ENCODE results near the gene C22orf23.
"Not testable (repeated sequence)": the region's sequence is repeated elsewhere in the genome, so short reads cannot be mapped to it uniquely, and the experiment has no call there.

The C22orf23 gene

DNA sequence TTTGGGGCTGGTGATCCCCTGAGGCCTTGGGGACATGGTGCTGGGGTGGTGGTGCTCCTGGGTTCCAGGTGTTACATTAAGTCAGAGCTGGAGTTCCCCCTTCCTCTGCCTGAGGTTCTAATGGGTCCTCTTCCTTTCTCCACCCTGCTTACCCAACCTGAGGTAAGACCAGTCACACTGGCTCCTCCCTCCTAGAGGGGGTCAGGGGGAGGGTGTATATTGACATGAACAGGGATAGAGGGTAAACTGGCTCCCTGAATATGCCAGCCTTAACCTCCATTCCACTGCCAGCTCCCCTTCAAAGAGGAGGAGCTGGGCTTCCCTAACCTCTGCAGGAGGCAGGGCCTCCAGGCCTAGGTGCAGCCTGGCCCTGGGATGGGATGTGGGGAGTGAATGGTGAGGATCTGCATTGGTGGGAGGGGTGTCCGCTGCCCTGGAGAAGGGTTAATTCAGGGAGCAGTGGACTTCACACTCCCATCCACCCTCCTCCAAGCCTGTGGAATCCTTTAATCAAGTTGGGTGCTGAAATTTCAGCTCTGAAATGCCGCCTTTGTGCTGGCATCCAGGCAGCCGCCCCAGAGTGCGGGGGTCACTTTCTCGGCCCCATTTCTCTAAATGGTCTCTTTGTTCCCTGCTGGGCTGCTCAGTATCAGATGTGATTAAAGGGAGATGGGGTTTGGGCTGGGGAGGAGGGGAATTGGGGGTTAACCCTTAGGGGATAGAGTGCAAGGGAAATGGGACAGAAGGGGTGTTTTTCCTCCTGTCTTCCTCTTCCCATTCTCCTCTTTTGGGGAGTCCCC, 15.3 kb upstream of the C22orf23 start:
- Histone ChIP-seq H3K27ac (ENCODE audit: low read depth, low read length, severe bottlenecking) (peak overlapping the region; percentile 45), H3K9me3 (ENCODE audit: control insufficient read depth, low read length) (no peaks in the 10 kb centered on the region), H3K36me3 (ENCODE audit: control insufficient read depth, insufficient read depth, low read length) (peaks cover 45% of the 10 kb centered on the region), H3K4me1 (ENCODE audit: control insufficient read depth, insufficient read depth, low read length, poor library complexity, severe bottlenecking) (peaks cover 25% of the 10 kb centered on the region), H3K4me3 (ENCODE audit: extremely low read depth, insufficient read depth, low read length, poor library complexity, severe bottlenecking) (no peak overlapping the region)
- WGBS, 2 experiments (ENCODE audit: insufficient coverage in 2 of 2) = 100% methylated on average over 1 of the region's 5 CpGs

DNA sequence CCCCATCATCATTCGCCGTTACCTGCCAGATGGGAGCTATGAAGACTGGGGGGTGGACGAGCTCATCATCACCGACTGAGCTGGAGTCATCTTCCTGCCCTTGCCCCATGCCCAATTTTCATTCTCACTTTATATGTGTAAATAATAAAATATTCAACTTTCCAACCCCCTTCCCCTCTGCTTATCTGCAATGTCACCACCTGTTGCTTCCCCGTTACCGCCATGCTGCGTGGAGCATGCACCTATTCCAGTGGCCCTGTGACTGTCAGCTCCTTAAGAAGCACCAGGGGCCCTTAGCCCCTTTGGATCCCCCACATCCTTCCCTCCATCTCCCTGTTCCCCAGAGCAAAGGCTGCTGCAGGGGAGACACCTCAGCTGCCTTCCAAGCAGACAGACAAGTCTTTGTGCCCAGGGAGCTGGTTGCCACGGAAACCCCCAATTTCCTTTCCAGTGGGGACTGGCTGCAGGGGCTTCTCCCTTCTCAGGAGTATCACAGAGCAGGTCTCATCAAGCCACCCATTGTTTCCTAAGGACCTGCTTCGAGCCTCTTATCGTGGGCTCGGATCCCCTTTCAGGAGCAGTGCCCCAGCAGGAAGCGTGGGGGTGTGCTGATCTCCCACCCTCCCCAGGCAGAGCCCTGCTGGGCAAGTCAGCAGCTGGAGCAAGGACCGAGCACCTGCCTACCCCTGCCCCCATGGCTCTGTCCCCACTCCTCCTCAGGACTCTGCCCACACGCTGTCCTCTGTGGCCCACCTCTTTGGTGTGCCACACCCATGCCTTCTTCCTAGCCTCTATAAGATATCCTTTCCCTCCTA, 14.4 kb upstream of the C22orf23 start:
- H3K4me3 ChIP-seq (ENCODE audit: extremely low read depth, insufficient read depth, low read length, poor library complexity, severe bottlenecking) = no peak overlapping the region
- 71 to 81% methylated on average over 9 to 10 of the region's 14 CpGs for WGBS, 2 experiments (ENCODE audit: insufficient coverage in 2 of 2)
- peaks cover 52% of the 10 kb centered on the region for H3K36me3 ChIP-seq (ENCODE audit: control insufficient read depth, insufficient read depth, low read length)

DNA sequence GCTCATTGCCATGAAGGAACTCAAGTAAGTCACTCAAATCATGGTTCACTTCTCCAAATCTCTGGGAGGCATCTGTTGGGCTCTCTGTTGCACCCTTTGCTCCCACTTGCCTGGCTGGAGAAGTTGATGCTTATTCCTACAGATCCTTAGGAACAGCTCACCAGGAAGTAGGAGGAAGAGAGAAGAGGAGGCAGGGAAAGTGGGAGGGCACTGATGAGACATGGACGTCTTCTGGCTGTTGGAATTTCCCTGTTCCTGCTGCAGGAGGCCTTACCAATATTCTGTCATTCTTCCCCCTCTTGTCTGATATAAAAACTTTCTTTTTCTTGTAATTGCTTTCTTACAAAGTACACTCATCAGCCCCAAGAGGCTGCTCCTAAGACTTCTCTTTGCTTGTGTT, 13.7 kb upstream of the C22orf23 start:
- H3K4me3 ChIP-seq (ENCODE audit: extremely low read depth, insufficient read depth, low read length, poor library complexity, severe bottlenecking) = no peak overlapping the region
- H3K9me3 ChIP-seq (ENCODE audit: control insufficient read depth, low read length) = no peaks in the 10 kb centered on the region
- H3K27ac ChIP-seq (ENCODE audit: low read depth, low read length, severe bottlenecking) = no peak overlapping the region
- H3K36me3 ChIP-seq (ENCODE audit: control insufficient read depth, insufficient read depth, low read length) = peaks cover 57% of the 10 kb centered on the region
- 70 to 83% methylated on average over 1 of the region's 1 CpG for WGBS, 2 experiments (ENCODE audit: insufficient coverage in 2 of 2)
- peaks cover 25% of the 10 kb centered on the region for H3K4me1 ChIP-seq (ENCODE audit: control insufficient read depth, insufficient read depth, low read length, poor library complexity, severe bottlenecking)

More for the DNA sequence above, 14.4 kb upstream of the C22orf23 start:
- H3K4me1 ChIP-seq (ENCODE audit: control insufficient read depth, insufficient read depth, low read length, poor library complexity, severe bottlenecking) = peaks cover 25% of the 10 kb centered on the region
- no peaks in the 10 kb centered on the region for H3K9me3 ChIP-seq (ENCODE audit: control insufficient read depth, low read length)
- H3K27ac ChIP-seq (ENCODE audit: low read depth, low read length, severe bottlenecking) = peak overlapping the region; percentile 45

DNA sequence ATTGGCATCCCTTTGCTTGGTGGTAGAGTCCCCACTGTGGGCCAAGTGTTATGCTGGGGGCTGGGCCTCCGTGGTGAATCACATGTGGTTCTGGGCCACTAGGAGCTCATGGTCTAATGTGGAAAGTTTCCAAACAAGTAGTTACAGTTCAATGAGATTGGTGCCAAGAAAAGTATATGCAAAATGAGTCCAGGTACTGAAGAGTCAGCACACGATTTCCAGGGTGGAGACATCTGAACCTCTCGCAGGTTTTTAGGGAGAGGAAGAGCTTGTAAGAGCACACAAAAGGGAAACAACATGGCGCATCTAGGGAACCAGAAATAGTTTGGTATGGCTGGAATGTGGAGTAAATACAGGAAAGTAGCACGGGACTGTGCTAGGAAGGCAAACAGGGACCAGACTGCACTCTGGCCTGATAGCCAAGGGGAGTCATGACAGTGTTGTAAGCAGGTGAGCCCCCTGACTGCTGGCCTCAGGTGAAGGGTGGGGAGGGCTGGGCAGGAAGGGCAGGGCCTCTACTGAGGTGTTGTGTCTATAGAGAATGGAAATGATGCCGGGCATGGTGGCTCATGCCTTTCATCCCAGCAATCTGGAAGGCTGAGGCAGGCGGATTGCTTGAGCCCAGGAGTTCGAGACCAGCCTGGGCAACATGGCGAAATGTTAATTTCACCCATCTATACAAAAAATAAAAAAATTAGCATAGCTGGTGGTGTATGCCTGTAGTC, 12.7 kb upstream of the C22orf23 start:
- no peaks in the 10 kb centered on the region for H3K9me3 ChIP-seq (ENCODE audit: control insufficient read depth, low read length)
- H3K36me3 ChIP-seq (ENCODE audit: control insufficient read depth, insufficient read depth, low read length) = peaks cover 68% of the 10 kb centered on the region
- 89 to 91% methylated on average over 6 of the region's 9 CpGs for WGBS, 2 experiments (ENCODE audit: insufficient coverage in 2 of 2)
- no peak overlapping the region for H3K4me3 ChIP-seq (ENCODE audit: extremely low read depth, insufficient read depth, low read length, poor library complexity, severe bottlenecking)
- H3K4me1 ChIP-seq (ENCODE audit: control insufficient read depth, insufficient read depth, low read length, poor library complexity, severe bottlenecking) = peaks cover 25% of the 10 kb centered on the region
- peak overlapping the region; percentile 60 for H3K27ac ChIP-seq (ENCODE audit: low read depth, low read length, severe bottlenecking)

DNA sequence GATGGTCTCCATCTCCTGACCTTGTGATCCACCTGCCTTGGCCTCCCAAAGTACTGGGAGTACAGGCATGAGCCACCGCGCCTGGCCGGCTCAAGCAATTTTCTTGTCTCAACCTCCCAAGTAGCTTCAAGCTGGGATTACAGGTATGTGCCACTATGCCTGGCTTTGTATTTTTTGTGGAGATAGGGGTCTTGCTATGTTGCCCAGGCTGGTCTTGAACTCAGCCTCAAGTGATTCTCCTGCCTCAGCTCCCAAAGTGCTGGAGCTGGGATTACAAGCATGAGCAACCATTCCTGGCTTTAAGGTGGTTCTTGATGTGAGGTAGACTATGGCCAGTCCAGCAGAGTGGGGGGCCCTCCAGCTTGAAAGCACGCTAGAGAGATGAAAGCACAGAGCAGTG, 7.7 kb upstream of the C22orf23 start:
- no peak overlapping the region for H3K4me3 ChIP-seq (ENCODE audit: extremely low read depth, insufficient read depth, low read length, poor library complexity, severe bottlenecking)
- no peaks in the 10 kb centered on the region for H3K9me3 ChIP-seq (ENCODE audit: control insufficient read depth, low read length)
- peaks cover 8% of the 10 kb centered on the region for H3K4me1 ChIP-seq (ENCODE audit: control insufficient read depth, insufficient read depth, low read length, poor library complexity, severe bottlenecking)
- H3K36me3 ChIP-seq (ENCODE audit: control insufficient read depth, insufficient read depth, low read length) = peaks cover 85% of the 10 kb centered on the region
- H3K27ac ChIP-seq (ENCODE audit: low read depth, low read length, severe bottlenecking) = no peak overlapping the region
- 92% methylated on average over 3 of the region's 4 CpGs; no CpG with 5 or more reads in 1 of the 2 experiments for WGBS, 2 experiments (ENCODE audit: insufficient coverage in 2 of 2)

DNA sequence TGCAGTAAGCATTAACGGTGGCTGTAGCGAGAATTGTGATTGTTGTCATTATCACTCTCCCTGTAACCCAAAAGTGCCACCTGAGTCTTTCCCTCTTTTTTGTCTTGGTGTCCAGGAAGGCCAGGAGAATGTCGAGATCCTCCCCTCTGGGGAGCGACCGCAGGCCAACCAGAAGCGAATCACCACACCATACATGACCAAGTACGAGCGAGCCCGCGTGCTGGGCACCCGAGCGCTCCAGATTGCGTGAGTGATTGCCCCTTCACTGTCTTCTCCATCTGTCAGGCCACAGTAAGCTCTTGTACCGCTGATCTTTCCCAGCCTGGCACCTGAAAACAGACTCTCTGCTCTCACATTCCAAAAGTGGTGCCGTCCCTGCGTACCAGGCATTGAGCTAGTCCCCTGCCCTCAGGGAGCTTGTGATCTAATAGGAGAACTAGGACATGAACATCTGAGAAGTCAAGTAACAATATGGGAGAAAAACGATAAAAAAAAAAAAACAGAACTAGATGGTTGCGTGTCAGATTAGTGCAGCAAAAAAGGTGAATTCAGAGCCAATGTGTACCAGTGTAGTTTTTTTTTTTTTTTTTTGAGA, 5.9 kb upstream of the C22orf23 start:
- Histone ChIP-seq H3K4me3 (ENCODE audit: extremely low read depth, insufficient read depth, low read length, poor library complexity, severe bottlenecking) (no peak overlapping the region), H3K36me3 (ENCODE audit: control insufficient read depth, insufficient read depth, low read length) (peaks cover 80% of the 10 kb centered on the region), H3K4me1 (ENCODE audit: control insufficient read depth, insufficient read depth, low read length, poor library complexity, severe bottlenecking) (peaks cover 4% of the 10 kb centered on the region), H3K9me3 (ENCODE audit: control insufficient read depth, low read length) (no peaks in the 10 kb centered on the region), H3K27ac (ENCODE audit: low read depth, low read length, severe bottlenecking) (no peak overlapping the region)
- WGBS, 2 experiments (ENCODE audit: insufficient coverage in 2 of 2) = 97 to 98% methylated on average over 16 to 17 of the region's 18 CpGs

DNA sequence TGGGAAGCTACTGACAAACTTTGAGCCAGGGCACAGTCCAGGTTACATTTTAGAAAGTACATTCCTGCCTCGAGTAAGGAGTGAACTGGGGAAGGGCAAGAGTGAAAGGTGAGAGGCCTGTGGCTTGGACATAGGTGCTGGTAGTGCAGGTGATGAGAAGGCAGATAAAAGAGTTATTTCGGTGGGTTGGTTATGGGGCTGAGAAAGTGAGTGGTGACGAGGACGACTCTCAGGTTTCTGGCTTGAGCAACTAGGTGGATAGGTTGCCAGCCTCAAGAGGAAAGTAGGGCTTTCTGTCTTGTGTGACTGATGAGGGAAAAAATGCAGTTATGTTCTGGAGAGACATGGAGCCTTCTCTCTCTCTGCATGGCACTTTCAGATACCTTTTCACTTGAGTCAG, 3.8 kb upstream of the C22orf23 start:
- no peak overlapping the region for H3K4me3 ChIP-seq (ENCODE audit: extremely low read depth, insufficient read depth, low read length, poor library complexity, severe bottlenecking)
- H3K9me3 ChIP-seq (ENCODE audit: control insufficient read depth, low read length) = no peaks in the 10 kb centered on the region
- H3K4me1 ChIP-seq (ENCODE audit: control insufficient read depth, insufficient read depth, low read length, poor library complexity, severe bottlenecking) = peaks cover 4% of the 10 kb centered on the region
- no peak overlapping the region for H3K27ac ChIP-seq (ENCODE audit: low read depth, low read length, severe bottlenecking)
- H3K36me3 ChIP-seq (ENCODE audit: control insufficient read depth, insufficient read depth, low read length) = peaks cover 65% of the 10 kb centered on the region
- 97 to 98% methylated on average over 4 of the region's 4 CpGs for WGBS, 2 experiments (ENCODE audit: insufficient coverage in 2 of 2)

DNA sequence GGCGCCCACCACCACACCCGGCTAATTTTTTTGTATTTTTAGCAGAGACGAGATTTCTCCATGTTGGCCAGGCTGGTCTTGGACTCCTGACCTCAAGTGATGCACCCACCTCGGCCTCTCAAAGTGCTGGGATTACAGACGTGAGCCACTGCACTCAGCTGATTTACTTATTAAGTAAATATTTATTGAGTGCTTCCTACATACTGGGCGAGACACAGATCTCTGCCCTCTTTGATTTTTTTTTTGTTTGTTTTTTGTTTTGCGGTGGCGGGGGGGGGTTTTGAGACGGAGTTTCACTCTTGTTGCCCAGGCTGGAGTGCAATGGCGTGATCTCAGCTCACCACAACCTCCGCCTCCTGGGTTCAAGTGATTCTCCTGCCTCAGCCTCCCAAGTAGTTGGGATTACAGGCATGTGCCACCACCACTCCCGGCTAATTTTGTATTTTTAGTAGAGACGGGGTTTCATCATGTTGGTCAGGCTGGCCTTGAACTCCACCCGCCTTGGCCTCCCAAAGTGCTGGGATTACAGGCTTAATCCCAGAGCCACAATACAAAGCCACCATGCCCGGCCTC, 2.5 kb upstream of the C22orf23 start:
- not testable (repeated sequence) for H3K9me3 ChIP-seq (ENCODE audit: control insufficient read depth, low read length); H3K4me1 ChIP-seq (ENCODE audit: control insufficient read depth, insufficient read depth, low read length, poor library complexity, severe bottlenecking); H3K4me3 ChIP-seq (ENCODE audit: extremely low read depth, insufficient read depth, low read length, poor library complexity, severe bottlenecking); H3K27ac ChIP-seq (ENCODE audit: low read depth, low read length, severe bottlenecking)
- H3K36me3 ChIP-seq (ENCODE audit: control insufficient read depth, insufficient read depth, low read length) = peaks cover 51% of the 10 kb centered on the region
- 92 to 95% methylated on average over 9 to 10 of the region's 15 CpGs for WGBS, 2 experiments (ENCODE audit: insufficient coverage in 2 of 2)

DNA sequence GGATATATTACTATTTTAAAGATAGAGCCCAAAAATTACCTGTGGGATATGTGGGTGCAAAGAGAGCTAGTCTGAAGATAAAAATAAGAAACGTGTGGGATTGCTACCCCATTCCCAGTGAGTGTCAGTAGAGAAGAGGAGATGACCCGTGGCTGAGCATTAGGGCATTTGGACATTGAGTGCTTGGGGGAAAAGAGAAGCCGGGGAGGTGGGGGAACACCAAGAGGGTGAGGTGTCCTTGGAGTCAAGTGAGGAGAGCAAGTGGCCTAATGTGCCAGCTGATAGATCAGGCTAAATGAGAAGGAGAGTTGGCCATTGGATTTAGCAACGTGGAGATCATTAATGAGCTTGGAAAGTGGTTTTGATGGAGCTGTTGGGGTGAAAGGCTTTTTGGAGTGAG, 1.3 kb upstream of the C22orf23 start:
- H3K9me3 ChIP-seq (ENCODE audit: control insufficient read depth, low read length) = no peaks in the 10 kb centered on the region
- peaks cover 4% of the 10 kb centered on the region for H3K4me1 ChIP-seq (ENCODE audit: control insufficient read depth, insufficient read depth, low read length, poor library complexity, severe bottlenecking)
- 78 to 92% methylated on average over 4 of the region's 4 CpGs for WGBS, 2 experiments (ENCODE audit: insufficient coverage in 2 of 2)
- H3K27ac ChIP-seq (ENCODE audit: low read depth, low read length, severe bottlenecking) = no peak overlapping the region
- H3K4me3 ChIP-seq (ENCODE audit: extremely low read depth, insufficient read depth, low read length, poor library complexity, severe bottlenecking) = peak overlapping the region; percentile 99
- H3K36me3 ChIP-seq (ENCODE audit: control insufficient read depth, insufficient read depth, low read length) = peaks cover 39% of the 10 kb centered on the region

DNA sequence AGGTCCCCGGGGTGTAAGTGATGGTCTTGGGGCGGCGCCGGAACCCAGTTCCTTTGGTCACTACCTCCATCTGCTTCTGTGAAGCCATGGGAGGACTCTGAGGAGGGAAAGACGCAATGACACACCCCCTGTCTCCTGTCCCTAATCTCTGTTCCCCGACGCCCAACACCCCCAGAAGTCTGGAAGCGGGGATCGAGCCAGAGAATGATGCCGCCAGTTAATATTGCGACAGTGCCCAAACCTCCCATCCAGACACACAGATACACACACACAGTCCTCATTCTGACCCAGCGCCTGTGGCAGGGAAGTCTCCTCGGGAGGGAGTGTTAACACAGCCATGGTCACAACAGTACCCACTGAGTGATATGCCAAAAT, 352 bp downstream of the C22orf23 start:
- WGBS, 2 experiments (ENCODE audit: insufficient coverage in 2 of 2) = 7 to 14% methylated on average over 6 to 10 of the region's 13 CpGs
- Histone ChIP-seq H3K36me3 (ENCODE audit: control insufficient read depth, insufficient read depth, low read length) (peaks cover 23% of the 10 kb centered on the region), H3K4me1 (ENCODE audit: control insufficient read depth, insufficient read depth, low read length, poor library complexity, severe bottlenecking) (peaks cover 4% of the 10 kb centered on the region), H3K4me3 (ENCODE audit: extremely low read depth, insufficient read depth, low read length, poor library complexity, severe bottlenecking) (peak overlapping the region; percentile 99), H3K9me3 (ENCODE audit: control insufficient read depth, low read length) (no peaks in the 10 kb centered on the region), H3K27ac (ENCODE audit: low read depth, low read length, severe bottlenecking) (no peak overlapping the region)
